Smooth muscle cell of the brain vasculature (primary cell): ENCODE data around the gene RRAD.
"Not testable (repeated sequence)": the region's sequence is repeated elsewhere in the genome, so short reads cannot be mapped to it uniquely, and the experiment has no call there.

ENCODE experiments used
- DNase-seq: peaks from one replicate; pipeline ENCODE4 v3.0.0-alpha.2; 2012; ENCODE audit warnings: low read depth, low spot score

Gene RRAD

DNA sequence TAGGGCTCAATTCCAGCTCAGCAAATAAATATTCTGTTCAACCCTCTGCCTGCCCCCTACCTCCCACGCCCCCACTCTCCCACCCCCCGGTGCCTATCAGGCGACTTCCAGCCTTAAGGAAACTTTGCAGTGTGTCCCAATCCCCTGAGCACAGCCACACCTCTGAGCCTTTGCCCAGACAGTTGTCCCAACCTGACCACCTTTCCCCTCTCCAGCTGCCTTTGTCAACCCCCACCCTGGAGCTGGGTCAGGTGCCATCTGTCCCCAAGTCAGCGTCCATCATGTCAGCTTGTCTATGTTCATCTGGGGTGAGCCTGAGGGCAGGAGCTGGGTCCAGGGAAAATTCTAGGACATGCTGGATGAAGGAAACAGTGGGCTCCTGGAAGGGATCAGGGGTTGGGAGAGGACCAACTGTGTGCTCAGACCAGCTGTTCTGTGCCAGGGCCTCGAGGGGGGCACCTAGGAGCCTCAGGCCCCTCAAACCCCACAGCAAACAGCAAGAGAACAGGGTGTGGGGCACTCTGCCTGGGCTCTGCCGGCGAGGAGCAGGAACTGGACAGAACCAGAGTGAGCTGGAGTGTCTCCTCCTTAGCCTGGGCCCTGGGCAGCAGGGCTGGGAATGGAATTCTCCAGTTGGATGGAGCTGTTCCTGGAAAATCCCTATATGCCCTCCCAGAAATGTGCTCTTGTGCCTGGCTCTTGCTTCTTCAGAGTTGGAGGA lies 24.5 kb downstream of the RRAD start:
- no peak for DNase-seq

DNA sequence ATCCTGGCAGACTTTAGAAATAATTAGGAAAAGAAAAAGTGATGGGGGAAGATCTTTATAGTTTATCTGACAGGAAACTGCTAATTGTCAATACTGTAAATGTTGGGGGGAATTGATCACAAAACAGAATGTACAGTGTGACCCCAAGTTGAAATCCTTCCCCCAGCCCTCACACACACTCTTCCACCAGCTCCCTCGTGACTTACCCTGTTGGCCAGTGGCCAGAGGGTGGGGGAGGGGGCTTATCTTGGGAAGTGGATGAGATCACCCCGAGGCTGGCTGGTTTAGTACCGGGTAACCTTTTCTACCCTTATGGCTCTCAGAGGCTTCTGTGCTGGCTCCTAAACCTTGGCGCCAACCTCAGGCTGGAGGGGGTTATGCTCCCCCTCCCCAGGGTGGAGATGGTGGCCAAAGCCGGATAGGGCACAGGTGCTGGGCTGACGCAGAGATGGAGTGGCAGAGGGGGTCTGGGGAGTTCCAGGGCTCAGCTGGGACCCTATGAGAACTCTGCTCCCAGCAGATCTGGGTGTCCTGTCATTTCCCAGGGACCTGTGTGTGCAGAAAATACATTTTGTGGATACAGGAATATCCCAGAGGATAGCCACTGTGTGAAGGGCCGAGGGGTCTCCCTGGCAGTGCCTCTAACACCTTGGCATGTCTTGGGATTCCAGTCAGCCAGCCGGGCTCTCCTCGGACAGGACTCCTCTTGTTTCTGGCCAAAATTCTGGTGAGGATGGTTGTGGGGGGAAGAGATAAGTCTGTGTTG lies 25.2 kb downstream of the RRAD start:
- no peak for DNase-seq

DNA sequence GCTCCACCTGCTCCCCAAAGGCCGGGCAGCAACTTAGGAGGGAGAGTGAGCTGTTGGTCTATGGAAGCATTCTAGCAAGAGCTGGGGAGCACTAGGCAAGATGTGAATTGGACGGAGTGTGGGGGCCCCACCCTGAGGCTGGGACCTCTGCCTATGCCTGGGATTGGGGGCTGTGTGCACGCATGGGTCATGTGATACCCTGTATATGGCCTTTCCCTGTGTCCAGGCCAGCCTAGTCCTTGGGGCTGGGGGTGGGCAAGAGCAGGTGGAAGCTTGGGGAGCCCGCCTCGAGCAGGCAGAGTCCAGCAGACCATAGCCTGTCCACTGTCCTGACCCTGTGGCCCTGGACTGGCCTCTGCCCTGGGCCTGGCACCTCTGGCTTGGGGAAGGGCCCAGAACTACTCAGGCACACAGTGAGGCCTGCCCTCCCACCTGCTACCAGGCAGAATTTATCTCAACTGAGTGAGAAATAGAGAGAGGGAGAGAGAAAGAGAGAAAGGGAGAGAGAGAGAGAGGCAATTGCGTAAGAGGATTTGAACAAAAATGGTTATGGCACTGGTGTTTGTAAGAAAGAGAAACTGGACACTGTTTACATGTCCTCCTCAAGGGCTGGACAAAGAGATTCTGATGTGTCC lies 25.9 kb downstream of the RRAD start:
- DNase-seq, result no peak

DNA sequence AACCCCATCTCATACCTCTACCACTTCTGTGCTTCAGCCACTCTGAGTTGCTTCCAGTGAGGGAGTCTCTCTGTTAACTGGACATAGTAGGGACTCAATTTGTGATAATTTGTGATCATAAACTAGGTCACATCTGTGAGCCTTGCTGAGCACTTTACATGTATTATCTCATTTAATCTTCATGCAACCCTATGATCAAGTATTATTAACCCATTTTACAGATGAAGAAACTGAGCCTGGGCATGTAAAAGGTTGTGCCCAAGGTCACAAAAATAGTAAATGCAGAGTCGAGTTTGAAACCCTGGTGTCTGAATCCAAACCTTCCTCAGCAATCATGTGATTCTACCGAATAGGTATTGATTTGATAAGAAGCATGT lies 26.4 kb downstream of the RRAD start:
- no peak for DNase-seq

DNA sequence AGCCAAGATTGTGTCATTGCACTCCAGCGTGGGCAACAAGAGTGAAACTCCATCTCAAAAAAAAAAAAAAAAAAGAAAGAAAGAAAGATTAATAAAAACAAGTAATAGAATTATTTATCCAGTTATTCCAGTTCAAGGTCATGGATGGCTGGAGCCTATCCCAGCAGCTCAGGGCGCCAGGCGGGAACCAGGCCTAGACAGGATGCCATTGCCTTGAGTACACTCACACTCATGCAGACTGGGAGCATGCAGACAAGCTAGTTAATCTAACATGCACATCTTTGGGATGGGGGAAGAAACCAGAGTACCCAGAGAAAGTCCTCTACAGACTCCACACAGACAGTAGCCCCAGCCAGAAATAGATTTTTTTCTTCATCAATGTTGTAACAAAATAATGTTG lies 27.1 kb downstream of the RRAD start:
- no peak for DNase-seq

DNA sequence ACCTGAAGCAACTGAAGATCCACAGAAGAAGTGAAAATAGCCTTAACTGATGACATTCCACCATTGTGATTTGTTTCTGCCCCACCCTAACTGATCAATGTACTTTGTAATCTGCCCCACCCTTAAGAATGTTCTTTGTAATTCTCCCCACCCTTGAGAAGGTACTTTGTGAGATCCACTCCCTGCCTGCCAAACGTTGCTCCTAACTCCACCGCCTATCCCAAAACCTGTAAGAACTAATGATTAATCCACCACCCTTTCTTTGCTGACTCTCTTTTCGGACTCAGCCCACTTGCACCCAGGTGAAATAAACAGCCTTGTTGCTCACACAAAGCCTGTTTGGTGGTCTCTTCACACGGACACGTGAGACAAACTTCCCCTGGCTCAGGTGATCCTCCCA lies 28.7 kb downstream of the RRAD start:
- DNase-seq, result not testable (repeated sequence)

DNA sequence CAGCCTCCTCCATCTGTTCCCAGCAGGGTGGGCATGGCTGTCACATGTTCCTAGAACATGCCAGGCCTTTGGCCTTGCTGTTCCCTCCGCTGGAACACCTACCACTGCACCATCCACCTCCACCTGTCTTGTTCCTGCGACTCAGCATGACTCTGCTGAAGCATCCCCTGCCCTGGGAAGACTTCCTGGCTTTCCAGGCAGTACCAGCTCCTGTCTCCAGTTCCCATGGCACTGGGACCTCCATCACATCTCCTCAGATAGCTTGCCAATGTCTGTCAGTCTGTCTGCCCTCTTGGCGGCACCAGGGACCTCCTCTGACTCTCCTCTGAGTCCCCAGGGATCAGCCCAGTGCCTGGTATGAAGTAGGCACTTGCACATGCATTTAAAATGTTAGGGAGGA lies 29.3 kb downstream of the RRAD start:
- DNase-seq, result no peak

DNA sequence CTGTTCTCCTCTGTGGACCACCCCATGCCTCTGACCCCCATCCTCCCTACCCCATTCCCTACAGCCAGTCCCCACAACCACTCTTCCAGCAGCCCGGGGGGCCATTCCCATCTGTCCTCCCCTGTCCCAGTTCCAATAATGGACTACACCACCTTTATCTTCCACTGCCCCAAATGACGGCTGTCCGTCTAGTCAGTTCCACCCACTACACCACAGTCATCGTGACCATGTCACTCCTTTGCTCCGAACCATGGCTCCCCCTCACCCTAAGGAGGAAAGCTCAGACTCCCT lies 29.7 kb downstream of the RRAD start:
- DNase-seq, result no peak

DNA sequence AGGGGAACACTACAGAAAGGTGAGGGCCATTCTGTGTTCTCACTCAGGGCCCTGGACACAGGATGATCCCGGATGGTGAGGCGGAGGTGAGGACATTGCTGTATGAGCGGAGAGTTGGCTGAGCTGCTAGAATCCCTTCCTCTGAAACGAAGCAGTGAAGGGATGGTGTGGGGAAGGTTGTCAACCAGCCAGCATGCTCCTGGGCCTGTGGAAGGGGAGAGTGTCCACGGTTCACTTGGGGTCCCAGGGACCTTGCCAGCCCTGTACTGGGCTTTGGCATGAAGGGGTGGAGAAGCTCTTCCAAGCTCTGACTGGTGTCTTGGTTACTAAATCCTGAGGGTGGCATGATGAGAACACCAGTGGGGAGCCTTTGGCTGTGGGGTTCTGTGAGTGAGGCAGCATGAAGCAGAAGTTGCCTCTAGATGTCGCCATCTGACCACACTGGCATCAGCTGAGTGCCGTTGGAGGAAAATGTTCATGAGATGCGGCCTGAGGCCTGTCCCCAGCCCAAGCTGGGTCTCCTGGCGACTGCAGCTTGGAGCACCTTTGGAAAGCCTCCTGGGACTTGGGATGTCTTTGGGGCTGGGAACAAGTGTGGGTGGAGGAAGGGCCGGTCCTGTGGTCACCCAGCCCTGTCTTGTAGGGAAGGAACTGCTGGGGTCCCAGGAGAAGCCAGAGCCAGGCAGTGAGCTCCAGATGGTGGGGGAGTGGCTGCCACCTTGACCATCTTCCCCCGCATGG lies 30.2 kb downstream of the RRAD start:
- DNase-seq, result no peak

DNA sequence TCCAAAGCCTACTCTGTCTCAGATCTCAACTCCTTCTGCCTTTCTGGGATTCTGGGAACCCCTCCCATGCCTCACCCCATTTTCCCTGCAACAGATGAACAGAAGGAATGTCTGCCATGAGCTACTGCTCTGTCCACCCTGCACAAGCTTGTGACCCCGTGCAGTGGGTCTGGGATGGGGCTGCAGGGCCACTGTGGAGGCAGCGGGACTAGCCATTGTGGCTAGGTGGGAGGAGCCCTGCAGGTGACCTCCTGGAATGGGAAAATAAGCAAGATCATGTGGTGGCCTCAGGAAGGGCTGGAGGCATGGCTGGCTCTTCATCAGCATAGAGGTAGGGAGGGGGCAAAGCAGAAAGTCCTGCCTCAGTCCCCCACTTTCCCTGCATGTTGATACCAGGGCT lies 31.3 kb downstream of the RRAD start:
- DNase-seq, result no peak

DNA sequence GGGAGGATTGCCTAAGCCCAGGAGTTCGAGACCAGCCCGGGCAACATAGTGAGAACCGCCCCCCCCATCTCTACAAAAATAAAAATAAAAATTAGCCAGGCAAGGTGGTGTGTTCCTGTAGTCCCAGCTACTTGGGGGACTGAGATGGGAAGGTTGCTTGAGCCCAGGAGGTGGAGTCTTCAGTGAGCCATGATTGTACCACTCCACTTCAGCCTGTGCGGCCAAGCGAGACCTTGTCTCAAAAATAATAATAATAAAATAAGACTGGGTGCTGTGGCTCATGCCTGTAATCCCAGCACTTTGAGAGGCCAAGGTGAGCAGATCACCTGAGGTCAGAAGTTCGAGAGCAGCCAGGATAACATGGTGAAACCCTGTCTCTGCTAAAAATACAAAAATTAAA lies 33.5 kb downstream of the RRAD start:
- DNase-seq, result no peak

DNA sequence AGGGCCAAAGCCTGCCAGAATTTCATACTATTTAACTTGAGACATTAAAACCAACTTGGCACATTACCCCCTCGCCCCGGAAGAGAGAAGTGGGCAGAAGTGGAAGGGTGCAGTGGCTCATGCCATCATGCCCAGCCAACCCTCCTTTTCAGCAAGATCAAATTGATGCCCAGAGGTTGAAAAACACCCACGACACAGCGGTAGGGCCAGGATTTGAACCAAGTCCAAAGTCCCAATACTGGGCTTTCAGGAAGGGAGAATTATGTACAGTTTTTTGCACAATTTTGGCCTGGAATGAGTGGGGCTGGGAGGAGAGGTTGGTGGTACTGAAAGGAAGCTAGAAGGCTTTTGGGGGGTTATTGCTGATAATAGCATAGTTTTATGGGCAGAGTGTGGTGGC lies 34.0 kb downstream of the RRAD start:
- DNase-seq, result no peak

DNA sequence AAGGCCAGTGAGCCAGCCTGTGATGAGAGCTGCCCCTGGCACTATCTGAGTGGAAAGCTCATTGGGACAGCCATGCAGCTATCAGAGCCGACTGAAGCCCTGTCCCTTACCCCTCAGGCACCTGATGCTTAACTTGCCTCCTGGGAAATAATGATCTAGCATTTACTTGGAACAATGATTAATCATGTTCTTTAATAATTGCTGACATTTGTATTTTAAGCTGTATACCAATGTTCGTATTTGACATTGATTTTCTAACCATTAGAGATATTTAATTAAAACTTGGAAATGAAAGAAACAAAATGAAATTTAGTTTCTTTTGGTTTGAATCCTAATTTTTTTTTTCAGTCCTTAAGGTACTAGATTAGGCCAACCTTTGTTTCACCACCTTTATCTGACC lies 34.5 kb downstream of the RRAD start:
- DNase-seq, result no peak

DNA sequence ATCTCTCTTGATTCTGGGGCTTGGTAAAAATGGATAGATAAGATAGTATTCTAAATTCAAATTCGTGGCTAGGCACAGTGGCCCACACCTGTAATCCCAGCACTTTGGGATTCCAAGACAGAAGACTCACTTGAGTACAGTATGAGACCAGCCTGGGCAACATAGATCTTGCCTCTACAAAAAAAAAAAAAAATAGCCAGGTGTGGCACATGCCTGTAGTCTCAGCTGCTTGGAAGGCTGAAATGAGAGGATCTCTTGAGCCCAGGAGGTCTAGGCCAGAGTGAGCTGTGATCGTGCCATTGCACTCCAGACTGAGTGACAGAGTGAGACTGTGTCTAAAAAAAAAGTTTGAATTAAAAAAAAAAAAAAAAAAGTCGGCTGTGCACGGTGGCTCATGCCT lies 35.7 kb downstream of the RRAD start:
- DNase-seq, result no peak

DNA sequence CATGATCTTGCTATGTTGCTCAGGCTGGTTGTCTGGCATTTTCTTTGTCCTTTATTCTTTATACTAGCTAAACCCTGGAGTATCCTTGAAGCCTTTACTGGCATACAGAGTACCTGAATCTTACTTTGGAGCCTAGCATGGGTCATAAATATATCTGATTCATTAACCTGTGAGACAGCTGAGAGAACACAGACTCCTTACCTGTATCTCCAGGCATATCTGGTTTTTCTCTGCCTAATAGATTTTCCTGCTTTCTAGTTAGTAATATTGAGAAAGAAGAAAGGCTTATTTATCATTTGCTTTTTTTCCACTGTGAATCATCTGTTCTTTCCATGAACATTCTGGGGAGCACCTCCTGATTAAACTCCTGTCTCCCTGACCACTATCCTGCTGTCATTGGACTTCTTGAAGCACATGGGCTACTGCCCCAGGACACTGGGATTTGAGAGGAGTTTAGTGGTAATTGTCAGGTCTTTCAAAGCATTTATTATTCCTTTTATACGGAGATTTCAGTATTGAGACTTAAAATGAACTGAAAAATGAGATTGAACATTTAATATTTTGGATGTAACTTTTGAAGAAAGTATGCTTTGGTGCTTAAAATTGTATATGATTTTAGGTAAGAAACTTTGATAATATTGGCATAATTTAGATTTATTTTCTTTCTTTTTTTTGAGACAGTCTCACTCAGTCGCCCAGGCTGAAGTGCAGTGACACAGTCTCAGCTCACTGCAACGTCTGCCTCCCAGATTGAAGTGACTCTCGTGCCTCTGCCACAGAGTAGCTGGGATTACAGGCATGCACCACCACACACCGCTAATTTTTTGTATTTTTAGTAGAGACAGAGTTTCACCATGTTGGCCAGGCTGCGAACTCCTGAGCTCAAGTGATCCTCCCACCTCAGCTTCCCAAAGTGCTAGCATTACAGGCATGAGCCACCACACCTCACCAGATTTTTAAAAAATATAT lies 36.4 kb downstream of the RRAD start:
- no peak for DNase-seq

DNA sequence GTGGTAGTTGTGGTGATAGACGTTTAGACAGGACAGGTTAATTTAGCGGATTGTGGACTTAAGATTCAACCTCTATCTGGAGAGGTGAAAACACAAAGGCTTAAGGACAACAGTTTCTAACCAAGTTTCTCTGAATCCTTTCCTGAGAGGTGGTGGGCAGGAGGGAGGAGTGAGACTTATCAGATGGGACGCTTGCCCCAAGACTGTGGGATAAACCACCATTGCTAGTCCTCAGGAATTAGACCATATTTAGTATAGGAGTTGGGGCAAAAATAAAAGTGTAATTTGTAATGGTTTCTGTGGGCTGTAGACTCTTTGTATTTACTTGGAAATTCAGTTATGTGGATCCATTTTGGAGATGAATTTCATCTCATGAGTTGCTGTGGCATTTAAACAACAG lies 38.4 kb downstream of the RRAD start:
- DNase-seq, result no peak

DNA sequence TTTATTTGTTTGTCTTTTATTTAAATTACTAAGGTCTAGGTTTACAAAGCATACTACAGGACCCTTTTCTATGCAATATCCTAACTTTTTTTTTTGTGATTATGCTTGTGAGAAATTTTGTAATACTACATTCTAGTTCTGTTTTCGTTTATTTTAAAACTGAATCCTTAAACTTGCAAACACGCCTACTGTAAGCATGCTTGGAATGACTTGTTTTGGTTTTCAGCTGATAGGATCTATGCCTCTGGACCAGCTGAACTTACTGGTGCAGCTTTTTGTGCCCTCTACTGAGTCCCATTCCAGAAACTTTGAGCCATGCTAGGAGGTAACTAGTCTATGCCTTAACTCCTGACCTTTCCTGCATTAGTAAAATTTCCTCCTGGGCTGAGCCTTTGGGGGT lies 39.0 kb downstream of the RRAD start:
- DNase-seq, result no peak

DNA sequence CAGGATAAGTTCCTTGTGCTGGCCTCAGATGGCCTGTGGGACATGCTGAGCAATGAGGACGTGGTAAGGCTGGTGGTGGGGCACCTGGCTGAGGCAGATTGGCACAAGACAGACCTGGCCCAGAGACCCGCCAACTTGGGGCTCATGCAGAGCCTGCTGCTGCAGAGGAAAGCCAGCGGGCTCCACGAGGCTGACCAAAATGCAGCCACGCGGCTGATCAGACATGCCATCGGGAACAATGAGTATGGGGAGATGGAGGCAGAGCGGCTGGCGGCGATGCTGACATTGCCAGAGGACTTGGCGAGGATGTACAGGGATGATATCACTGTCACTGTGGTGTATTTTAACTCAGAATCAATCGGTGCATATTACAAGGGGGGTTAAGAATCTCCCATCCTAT lies 39.8 kb downstream of the RRAD start:
- DNase-seq, result no peak

DNA sequence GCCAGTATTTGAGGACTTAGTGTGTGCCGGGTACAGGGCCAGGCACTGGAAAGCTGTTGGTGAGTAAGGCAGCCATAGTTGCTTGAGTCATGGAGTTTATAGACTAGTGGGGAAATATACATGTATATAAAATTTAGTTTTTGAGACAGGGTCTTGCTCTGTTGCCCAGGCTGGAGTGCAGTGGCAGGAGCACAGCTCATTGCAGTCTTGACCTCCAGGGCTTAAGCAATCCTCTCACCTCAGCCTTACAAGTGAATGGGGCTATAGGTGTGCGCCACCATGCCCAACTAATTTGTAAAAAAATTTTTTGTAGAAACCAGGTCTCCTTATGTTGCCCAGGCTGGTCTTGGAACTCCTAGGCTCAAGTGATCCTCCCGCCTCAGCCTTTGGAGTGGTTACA lies 42.6 kb downstream of the RRAD start:
- no peak for DNase-seq

DNA sequence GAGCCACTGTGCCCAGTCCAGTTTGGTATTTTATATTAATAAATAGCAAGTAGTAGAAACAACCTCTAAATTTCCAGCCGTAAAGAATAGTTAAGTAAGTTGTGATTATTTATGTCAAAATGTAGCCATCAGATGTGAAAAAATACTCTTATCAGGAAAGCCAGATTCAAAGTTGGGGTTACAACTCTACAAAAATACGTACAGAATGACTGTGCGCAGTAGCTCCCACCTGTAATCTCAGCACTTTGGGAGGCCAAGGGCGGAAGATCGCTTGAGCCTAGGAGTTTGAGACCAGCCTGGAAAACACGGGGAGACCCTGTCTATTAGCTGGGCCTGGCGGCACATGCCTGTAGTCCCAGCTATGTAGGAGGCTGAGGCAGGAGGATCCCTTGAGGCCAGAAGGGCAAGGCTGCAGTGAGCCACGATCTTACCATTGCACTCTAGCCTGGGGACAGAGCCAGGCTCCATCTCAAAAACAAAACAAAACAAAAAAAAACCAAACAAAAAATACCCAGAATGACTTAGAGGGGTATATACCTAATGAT lies 43.3 kb downstream of the RRAD start:
- no peak for DNase-seq

DNA sequence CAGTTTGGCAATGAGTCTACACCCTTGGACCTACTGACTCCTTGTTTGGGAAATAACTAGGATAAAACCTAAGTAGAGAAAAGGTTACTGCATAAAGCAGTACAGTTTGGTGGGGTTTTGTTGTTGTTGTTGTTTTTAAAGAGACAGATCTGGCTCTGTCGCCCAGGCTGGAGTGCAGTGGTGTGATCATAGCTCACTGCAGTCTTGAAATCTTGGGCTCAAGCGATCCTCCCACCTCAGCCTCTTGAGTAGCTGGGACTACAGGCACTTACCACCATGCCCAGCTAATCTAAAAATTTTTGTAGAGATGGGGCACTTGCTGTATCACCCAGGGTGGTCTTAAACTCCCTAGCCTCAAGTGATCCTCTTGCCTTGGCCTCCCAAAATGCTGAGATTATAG lies 43.8 kb downstream of the RRAD start:
- DNase-seq, result no peak
